PC-3 (cell line): ENCODE measurements around the gene PCDH9. TPM values are rescaled to one million over a fixed set of nuclear protein-coding genes. Genes with fewer than 3 reads are reported as not detected.

Experiments
- ATAC-seq: fragments of 200-7000 bp; cut with Tn5 transposase; 2 replicates; pipeline ENCODE4 v1.9.1; 2020; ENCODE audit warnings: mild to moderate bottlenecking, moderate library complexity
- BruUV-seq: library from RNA; stranded (reverse); fragments of 400-500 nt; replicated peaks from 2 replicates; lab custom pipeline; 2021; lab: Mats Ljungman, UMichigan
- CTCF ChIA-PET: fragments of 300-600 bp; sonication (Branson Sonifier 250); formaldehyde crosslinking; loops from one replicate; lab custom pipeline; 2022; ENCODE audit warnings: antibody characterized with exemption; lab: Charles Lee
- POLR2A ChIA-PET: fragments of 300-600 bp; sonication (Branson Sonifier 250); formaldehyde crosslinking; loops from one replicate; lab custom pipeline; 2022; ENCODE audit warnings: antibody characterized with exemption; ENCODE audit not compliant: unreplicated experiment; lab: Charles Lee
- DNase-seq: peaks from one replicate; pipeline ENCODE4 v3.0.0-alpha.2; 2015
- H2AFZ ChIP-seq: fragments of 300-600 bp; sonication (generic); 2 replicates; pipeline ENCODE4 v1.6.0; 2016; ENCODE audit warnings: antibody characterized with exemption, low read length
- H3F3A ChIP-seq: fragments of 300-600 bp; sonication (generic); one replicate; pipeline ENCODE4 v1.6.0; 2017; ENCODE audit warnings: antibody characterized with exemption, low read length, control low read depth, mild to moderate bottlenecking; ENCODE audit not compliant: unreplicated experiment
- H3K27ac ChIP-seq: fragments of 300-600 bp; sonication (generic); 2 replicates; pipeline ENCODE4 v1.5.1; 2016; ENCODE audit warnings: mild to moderate bottlenecking, low read length
- H3K27me3 ChIP-seq: fragments of 300-600 bp; sonication (generic); 2 replicates; pipeline ENCODE4 v1.6.1; 2016; ENCODE audit warnings: low read length, mixed read lengths
- H3K36me3 ChIP-seq: fragments of 300-600 bp; sonication (generic); 2 replicates; pipeline ENCODE4 v1.6.1; 2016; ENCODE audit warnings: low read depth, mixed run types, low read length, mixed read lengths
- H3K4me1 ChIP-seq: fragments of 300-600 bp; sonication (generic); 2 replicates; pipeline ENCODE4 v1.5.1; 2016; ENCODE audit warnings: low read length; ENCODE audit not compliant: insufficient read depth
- H3K4me2 ChIP-seq: fragments of 300-600 bp; sonication (generic); 2 replicates; pipeline ENCODE4 v1.6.0; 2016; ENCODE audit warnings: low read length
- H3K4me3 ChIP-seq: fragments of 300-600 bp; sonication (generic); 2 replicates; pipeline ENCODE4 v1.5.1; 2016; ENCODE audit warnings: mild to moderate bottlenecking, low read length, mixed read lengths
- H3K79me2 ChIP-seq: fragments of 300-600 bp; sonication (generic); 2 replicates; pipeline ENCODE4 v1.6.1; 2017; ENCODE audit warnings: low read length, mixed read lengths
- H3K9ac ChIP-seq: fragments of 300-600 bp; sonication (generic); 2 replicates; pipeline ENCODE4 v1.6.0; 2016; ENCODE audit warnings: mild to moderate bottlenecking, low read length
- H3K9me2 ChIP-seq: fragments of 300-600 bp; sonication (generic); replicated peaks from 2 replicates; pipeline ENCODE4 v1.6.1; 2016; ENCODE audit warnings: mixed run types, low read length, mixed read lengths
- H3K9me3 ChIP-seq: fragments of 300-600 bp; sonication (generic); 2 replicates; pipeline ENCODE4 v1.6.1; 2016; ENCODE audit warnings: low read length, mixed read lengths
- H4K20me1 ChIP-seq: fragments of 300-600 bp; sonication (generic); 2 replicates; pipeline ENCODE4 v1.6.1; 2016; ENCODE audit warnings: low read length, mixed read lengths
- CTCF ChIP-seq: fragments of 300-600 bp; sonication (generic); conservative IDR thresholded peaks from 2 replicates; pipeline ENCODE4 v1.5.1; 2017; ENCODE audit warnings: antibody characterized with exemption, low read depth, mild to moderate bottlenecking, low read length
- EZH2 ChIP-seq: fragments of 300-600 bp; sonication (generic); IDR thresholded peaks from one replicate; pipeline ENCODE4 v1.6.1; 2017; ENCODE audit warnings: antibody characterized with exemption, mild to moderate bottlenecking, low read length; ENCODE audit not compliant: unreplicated experiment
- EZH2phosphoT487 ChIP-seq: fragments of 300-600 bp; sonication (generic); IDR thresholded peaks from 2 replicates; pipeline ENCODE4 v1.6.1; 2018; ENCODE audit warnings: mild to moderate bottlenecking, antibody characterized with exemption, low read length, borderline replicate concordance
- intact Hi-C: fragments of 100-400 bp; cut with micrococcal nuclease; formaldehyde crosslinking; loops from 2 replicates; pipeline ENCODE4 v1.9.0; 2023
- total RNA-seq: library from RNA; depleted of rRNA; stranded (reverse); fragments of >200 nt; gene quantifications from 2 replicates; pipeline ENCODE4 v1.2.3, GENCODE V29; 2014

The PCDH9 gene
- total RNA-seq, 1 experiment from 2014 or later, result 0.98 TPM

- Histone ChIP-seq H3K36me3 (no peaks in the 10 kb centered on the region), H3K4me2 (no peak overlapping the region), H3K9ac (no peak overlapping the region), H3K4me1 (no peaks in the 10 kb centered on the region), H3K79me2 (no peaks in the 10 kb centered on the region), H2AFZ (no peak overlapping the region), H3K4me3 (no peak overlapping the region), H3K9me3 (no peaks in the 10 kb centered on the region), H3K27me3 (no peaks in the 10 kb centered on the region), H4K20me1 (no peaks in the 10 kb centered on the region), H3K9me2 (no peaks in the 10 kb centered on the region), H3K27ac (no peak overlapping the region), H3F3A (no peaks in the 10 kb centered on the region)
- intact Hi-C loops, result no loop called here
- ChIA-PET CTCF (no interaction called here), POLR2A (no interaction called here)
- no peak for TF ChIP-seq EZH2
- no peak for TF ChIP-seq CTCF
- TF ChIP-seq EZH2phosphoT487, result no peak
- ATAC-seq (no peak), DNase-seq (no peak)
- BruUV-seq, result no TSS peak
Observed at GRCh38 chr13:66790861-66791260, 439.3 kb downstream of the PCDH9 start.

- intact Hi-C loops, result no loop called here
- no peak overlapping the region for H3K4me2 ChIP-seq
- no peak for ATAC-seq
- no peak for TF ChIP-seq EZH2phosphoT487
- no peak for TF ChIP-seq EZH2
- no peak for TF ChIP-seq CTCF
- no peaks in the 10 kb centered on the region for H3K4me1 ChIP-seq
- H3K9me3 ChIP-seq, result no peaks in the 10 kb centered on the region
- no peak overlapping the region for H3K27ac ChIP-seq
- no peaks in the 10 kb centered on the region for H3K27me3 ChIP-seq
- no peaks in the 10 kb centered on the region for H4K20me1 ChIP-seq
- H3K9me2 ChIP-seq, result no peaks in the 10 kb centered on the region
- no TSS peak for BruUV-seq
- DNase-seq, result no peak
- no peak overlapping the region for H2AFZ ChIP-seq
- ChIA-PET POLR2A (no interaction called here), CTCF (no interaction called here)
- H3K79me2 ChIP-seq, result no peaks in the 10 kb centered on the region
- H3K36me3 ChIP-seq, result no peaks in the 10 kb centered on the region
- H3F3A ChIP-seq, result no peaks in the 10 kb centered on the region
- H3K9ac ChIP-seq, result no peak overlapping the region
- H3K4me3 ChIP-seq, result no peak overlapping the region
Observed at GRCh38 chr13:66781241-66781640, 448.9 kb downstream of the PCDH9 start.

- ChIA-PET POLR2A (no interaction called here), CTCF (interaction anchor here (0.6 kb wide), 1 partner anchor 48 kb away, joined by 8 read pairs; no protein-coding TSS in a partner anchor)
- Histone ChIP-seq H3K9ac (no peak overlapping the region), H4K20me1 (no peaks in the 10 kb centered on the region), H3K27me3 (no peaks in the 10 kb centered on the region), H3K79me2 (no peaks in the 10 kb centered on the region), H3K4me1 (no peaks in the 10 kb centered on the region), H2AFZ (no peak overlapping the region), H3K4me2 (no peak overlapping the region), H3K4me3 (no peak overlapping the region), H3K9me3 (no peaks in the 10 kb centered on the region), H3K36me3 (no peaks in the 10 kb centered on the region), H3K27ac (no peak overlapping the region), H3K9me2 (no peaks in the 10 kb centered on the region), H3F3A (no peaks in the 10 kb centered on the region)
- TF ChIP-seq CTCF, result no peak
- TF ChIP-seq EZH2phosphoT487, result no peak
- TF ChIP-seq EZH2, result no peak
- intact Hi-C loops, result no loop called here
- DNase-seq (peak; percentile 33), ATAC-seq (peak; percentile 66)
- BruUV-seq, result no TSS peak
Observed at GRCh38 chr13:66780814-66781213, 449.3 kb downstream of the PCDH9 start.
